Smooth muscle cell (in vitro differentiated cells): Measurements from ENCODE around the gene COG5. TPM values are rescaled to one million over a fixed set of nuclear protein-coding genes. Genes with fewer than 3 reads are reported as not detected.

Experiments used
- DNase-seq: peaks from one replicate; lab custom pipeline; 2025; ENCODE audit not compliant: unreplicated experiment; lab: John Stamatoyannopoulos, UW
- H2AFZ ChIP-seq: fragments of 200-600 bp; sonication (generic); 2 replicates; pipeline ENCODE4 v1.6.0; 2016; ENCODE audit warnings: antibody characterized with exemption, low read depth, mild to moderate bottlenecking
- H3F3A ChIP-seq: fragments of 200-600 bp; sonication (generic); 2 replicates; pipeline ENCODE4 v1.6.0; 2017; ENCODE audit warnings: antibody characterized with exemption, low read depth
- H3K27ac ChIP-seq: fragments of 200-600 bp; sonication (generic); 2 replicates; pipeline ENCODE4 v1.5.1; 2016; ENCODE audit warnings: low read depth, mild to moderate bottlenecking
- H3K27me3 ChIP-seq: fragments of 200-600 bp; sonication (generic); 2 replicates; pipeline ENCODE4 v1.6.1; 2016; ENCODE audit warnings: low read depth, mild to moderate bottlenecking
- H3K36me3 ChIP-seq: fragments of 200-600 bp; sonication (generic); 2 replicates; pipeline ENCODE4 v1.5.1; 2016; ENCODE audit warnings: low read depth
- H3K4me1 ChIP-seq: fragments of 200-600 bp; sonication (generic); 2 replicates; pipeline ENCODE4 v1.5.1; 2016; ENCODE audit warnings: low read depth
- H3K4me2 ChIP-seq: fragments of 200-600 bp; sonication (generic); 2 replicates; pipeline ENCODE4 v1.6.0; 2016; ENCODE audit warnings: mild to moderate bottlenecking
- H3K4me3 ChIP-seq: fragments of 200-600 bp; sonication (generic); 2 replicates; pipeline ENCODE4 v1.5.1; 2016; ENCODE audit warnings: mild to moderate bottlenecking
- H3K79me2 ChIP-seq: fragments of 200-600 bp; sonication (generic); 2 replicates; pipeline ENCODE4 v1.6.0; 2016; ENCODE audit warnings: low read depth, mild to moderate bottlenecking
- H3K9ac ChIP-seq: fragments of 200-600 bp; sonication (generic); 2 replicates; pipeline ENCODE4 v1.6.0; 2016; ENCODE audit warnings: low read depth
- H3K9me3 ChIP-seq: fragments of 200-600 bp; sonication (generic); replicated peaks from 2 replicates; pipeline ENCODE4 v1.5.1; 2016; ENCODE audit warnings: low read depth
- H4K20me1 ChIP-seq: fragments of 200-600 bp; sonication (generic); 2 replicates; pipeline ENCODE4 v1.6.0; 2016; ENCODE audit warnings: low read depth
- WGBS: methylation state at CpG from one replicate; pipeline ENCODE4 v1.1.7; 2016; ENCODE audit warnings: low lambda C conversion rate; 5-methylcytosine and 5-hydroxymethylcytosine counted together
- polyA plus RNA-seq: library from polyadenylated mRNA; unstranded; fragments of >200 nt; fragmentation: Nextera tagmentation; extraction: Ambion mirVana; gene quantifications from 2 replicates; pipeline ENCODE4 v1.2.1, GENCODE V29; 2016
- total RNA-seq: library from RNA; depleted of rRNA; stranded (reverse); fragments of >200 nt; gene quantifications from 2 replicates; pipeline ENCODE4 v1.2.3, GENCODE V29; 2014
- TF ChIP-seq, protein P1 (sequence below): fragments of 200-600 bp; sonication (generic); IDR thresholded peaks from 2 replicates; pipeline ENCODE4 v1.5.1; 2017; ENCODE audit warnings: borderline replicate concordance, mild to moderate bottlenecking, antibody characterized with exemption; ENCODE audit not compliant: insufficient read depth, poor library complexity, severe bottlenecking

COG5 gene
- total and polyA plus RNA-seq, 2 experiments from 2014 or later: 24.3 to 44.3 TPM

- 69% methylated on average over 4 of the region's 4 CpGs for WGBS
- H3K4me3 ChIP-seq: no peak overlapping the region
- no peak overlapping the region for H3K9ac ChIP-seq
- no peaks in the 10 kb centered on the region for H3K27me3 ChIP-seq
- no peak for DNase-seq
- no peak overlapping the region for H3K27ac ChIP-seq
- H4K20me1 ChIP-seq: peaks cover 3% of the 10 kb centered on the region
- no peaks in the 10 kb centered on the region for H3K9me3 ChIP-seq
- TF ChIP-seq, protein P1, sequence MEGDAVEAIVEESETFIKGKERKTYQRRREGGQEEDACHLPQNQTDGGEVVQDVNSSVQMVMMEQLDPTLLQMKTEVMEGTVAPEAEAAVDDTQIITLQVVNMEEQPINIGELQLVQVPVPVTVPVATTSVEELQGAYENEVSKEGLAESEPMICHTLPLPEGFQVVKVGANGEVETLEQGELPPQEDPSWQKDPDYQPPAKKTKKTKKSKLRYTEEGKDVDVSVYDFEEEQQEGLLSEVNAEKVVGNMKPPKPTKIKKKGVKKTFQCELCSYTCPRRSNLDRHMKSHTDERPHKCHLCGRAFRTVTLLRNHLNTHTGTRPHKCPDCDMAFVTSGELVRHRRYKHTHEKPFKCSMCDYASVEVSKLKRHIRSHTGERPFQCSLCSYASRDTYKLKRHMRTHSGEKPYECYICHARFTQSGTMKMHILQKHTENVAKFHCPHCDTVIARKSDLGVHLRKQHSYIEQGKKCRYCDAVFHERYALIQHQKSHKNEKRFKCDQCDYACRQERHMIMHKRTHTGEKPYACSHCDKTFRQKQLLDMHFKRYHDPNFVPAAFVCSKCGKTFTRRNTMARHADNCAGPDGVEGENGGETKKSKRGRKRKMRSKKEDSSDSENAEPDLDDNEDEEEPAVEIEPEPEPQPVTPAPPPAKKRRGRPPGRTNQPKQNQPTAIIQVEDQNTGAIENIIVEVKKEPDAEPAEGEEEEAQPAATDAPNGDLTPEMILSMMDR: no peak
- no peaks in the 10 kb centered on the region for H3K36me3 ChIP-seq
- no peak overlapping the region for H3K4me2 ChIP-seq
- H3F3A ChIP-seq: no peaks in the 10 kb centered on the region
- no peaks in the 10 kb centered on the region for H3K4me1 ChIP-seq
- no peaks in the 10 kb centered on the region for H3K79me2 ChIP-seq
- H2AFZ ChIP-seq: no peak overlapping the region
Measured at GRCh38 chr7:107233174-107233573, 330.5 kb downstream of the COG5 start.

DNA sequence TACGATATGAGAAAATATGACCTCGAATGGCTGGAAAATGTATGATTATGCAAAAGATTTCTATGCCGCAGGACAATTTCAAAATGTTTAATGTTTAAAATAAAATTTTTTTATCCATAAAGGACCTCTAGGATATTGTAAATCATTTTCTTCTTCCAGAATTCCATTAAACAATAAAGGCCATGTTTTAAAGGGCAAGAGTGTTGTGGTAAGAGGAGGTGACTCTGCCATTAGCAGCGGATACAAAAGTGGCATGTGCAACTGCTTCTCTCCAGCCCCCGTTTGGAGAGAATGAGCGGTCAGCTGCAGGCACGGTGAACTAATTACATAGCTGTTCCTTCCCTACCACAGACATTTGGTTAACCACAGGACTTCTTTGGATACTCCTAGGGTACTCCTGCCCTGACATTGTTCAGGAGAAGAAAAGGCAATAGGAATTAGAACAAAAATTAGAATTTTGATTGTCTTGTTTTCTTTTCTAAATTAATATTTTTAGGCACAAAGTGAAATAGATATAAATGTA, 331.1 kb downstream of the COG5 start:
- H3F3A ChIP-seq: no peaks in the 10 kb centered on the region
- H2AFZ ChIP-seq: no peak overlapping the region
- H3K4me2 ChIP-seq: no peak overlapping the region
- no peaks in the 10 kb centered on the region for H3K4me1 ChIP-seq
- peaks cover 3% of the 10 kb centered on the region for H4K20me1 ChIP-seq
- DNase-seq: no peak
- H3K9me3 ChIP-seq: no peaks in the 10 kb centered on the region
- H3K79me2 ChIP-seq: no peaks in the 10 kb centered on the region
- TF ChIP-seq, protein P1: no peak
- H3K4me3 ChIP-seq: no peak overlapping the region
- WGBS: 73% methylated on average over 7 of the region's 7 CpGs
- H3K27me3 ChIP-seq: no peaks in the 10 kb centered on the region
- H3K36me3 ChIP-seq: no peaks in the 10 kb centered on the region
- H3K27ac ChIP-seq: no peak overlapping the region
- no peak overlapping the region for H3K9ac ChIP-seq

GRCh38 chr7:107230334-107230733, 333.4 kb downstream of the COG5 start:
- no peak overlapping the region for H3K9ac ChIP-seq
- no peaks in the 10 kb centered on the region for H3F3A ChIP-seq
- H2AFZ ChIP-seq: no peak overlapping the region
- H3K27ac ChIP-seq: no peak overlapping the region
- no peaks in the 10 kb centered on the region for H3K36me3 ChIP-seq
- no peaks in the 10 kb centered on the region for H3K4me1 ChIP-seq
- WGBS: 93% methylated on average over 3 of the region's 3 CpGs
- no peak for DNase-seq
- no peak overlapping the region for H3K4me2 ChIP-seq
- H3K27me3 ChIP-seq: no peaks in the 10 kb centered on the region
- TF ChIP-seq, protein P1: no peak
- no peaks in the 10 kb centered on the region for H3K9me3 ChIP-seq
- H3K79me2 ChIP-seq: no peaks in the 10 kb centered on the region
- H3K4me3 ChIP-seq: no peak overlapping the region
- peaks cover 3% of the 10 kb centered on the region for H4K20me1 ChIP-seq

- H3K27me3 ChIP-seq: no peaks in the 10 kb centered on the region
- H3K79me2 ChIP-seq: no peaks in the 10 kb centered on the region
- H3K4me2 ChIP-seq: no peak overlapping the region
- H3F3A ChIP-seq: no peaks in the 10 kb centered on the region
- TF ChIP-seq, protein P1: no peak
- H3K36me3 ChIP-seq: no peaks in the 10 kb centered on the region
- DNase-seq: no peak
- WGBS: 94% methylated on average over 2 of the region's 2 CpGs
- no peak overlapping the region for H3K27ac ChIP-seq
- H3K9me3 ChIP-seq: no peaks in the 10 kb centered on the region
- no peak overlapping the region for H3K4me3 ChIP-seq
- no peak overlapping the region for H3K9ac ChIP-seq
- no peak overlapping the region for H2AFZ ChIP-seq
- peaks cover 3% of the 10 kb centered on the region for H4K20me1 ChIP-seq
- H3K4me1 ChIP-seq: no peaks in the 10 kb centered on the region
Measured at GRCh38 chr7:107228291-107228690, 335.4 kb downstream of the COG5 start.
